GM23248 (cell line): ENCODE data around the gene MC1R. TPM values are rescaled to one million over a fixed set of nuclear protein-coding genes. Genes with fewer than 3 reads are reported as not detected.

Experiments used
- DNase-seq: peaks from one replicate; pipeline ENCODE4 v3.0.0-alpha.2; 2015
- H2AFZ ChIP-seq: fragments of 200-600 bp; sonication (generic); 2 replicates; pipeline ENCODE4 v1.6.1; 2016; ENCODE audit warnings: antibody characterized with exemption
- H3F3A ChIP-seq: fragments of 200-600 bp; sonication (generic); 2 replicates; pipeline ENCODE4 v1.6.1; 2016; ENCODE audit warnings: mild to moderate bottlenecking, antibody characterized with exemption, mixed run types; ENCODE audit not compliant: insufficient read depth
- H3K27ac ChIP-seq: fragments of 200-600 bp; sonication (generic); 2 replicates; pipeline ENCODE4 v1.5.1; 2016; ENCODE audit warnings: mild to moderate bottlenecking
- H3K27me3 ChIP-seq: fragments of 200-600 bp; sonication (generic); replicated peaks from 2 replicates; pipeline ENCODE4 v1.6.1; 2016; ENCODE audit warnings: mild to moderate bottlenecking; ENCODE audit not compliant: insufficient read depth
- H3K36me3 ChIP-seq: fragments of 200-600 bp; sonication (generic); 2 replicates; pipeline ENCODE4 v1.6.1; 2016; ENCODE audit warnings: low read depth, mild to moderate bottlenecking
- H3K4me1 ChIP-seq: fragments of 200-600 bp; sonication (generic); 2 replicates; pipeline ENCODE4 v1.6.1; 2016; ENCODE audit warnings: mild to moderate bottlenecking; ENCODE audit not compliant: insufficient read depth
- H3K4me2 ChIP-seq: fragments of 200-600 bp; sonication (generic); one replicate; pipeline ENCODE4 v1.6.1; 2016; ENCODE audit warnings: mild to moderate bottlenecking; ENCODE audit not compliant: unreplicated experiment
- H3K4me3 ChIP-seq: fragments of 200-600 bp; sonication (generic); 2 replicates; pipeline ENCODE4 v1.5.1; 2016; ENCODE audit warnings: mild to moderate bottlenecking
- H3K79me2 ChIP-seq: fragments of 200-600 bp; sonication (generic); 2 replicates; pipeline ENCODE4 v1.6.1; 2016; ENCODE audit warnings: mild to moderate bottlenecking; ENCODE audit not compliant: insufficient read depth
- H3K9ac ChIP-seq: fragments of 200-600 bp; sonication (generic); 2 replicates; pipeline ENCODE4 v1.6.1; 2016; ENCODE audit warnings: mild to moderate bottlenecking
- H3K9me2 ChIP-seq: fragments of 200-600 bp; sonication (generic); 2 replicates; pipeline ENCODE4 v1.6.1; 2016; ENCODE audit warnings: mixed run types, mild to moderate bottlenecking, moderate library complexity; ENCODE audit not compliant: insufficient read depth
- H3K9me3 ChIP-seq: fragments of 200-600 bp; sonication (generic); one replicate; pipeline ENCODE4 v1.6.1; 2017; ENCODE audit warnings: low read depth
- H4K20me1 ChIP-seq: fragments of 200-600 bp; sonication (generic); 2 replicates; pipeline ENCODE4 v1.6.0; 2016; ENCODE audit not compliant: insufficient read depth
- EZH2 ChIP-seq: fragments of 200-600 bp; sonication (generic); IDR thresholded peaks from 2 replicates; pipeline ENCODE4 v1.6.1; 2018; ENCODE audit warnings: antibody characterized with exemption, mild to moderate bottlenecking; ENCODE audit not compliant: insufficient read depth, poor library complexity, severe bottlenecking
- EZH2phosphoT487 ChIP-seq: fragments of 200-600 bp; sonication (generic); IDR thresholded peaks from 2 replicates; pipeline ENCODE4 v1.6.1; 2018; ENCODE audit warnings: antibody characterized with exemption, moderate library complexity, mild to moderate bottlenecking, low read depth; ENCODE audit not compliant: insufficient read depth
- WGBS, 2 experiments: methylation state at CpG; one replicate each; pipeline ENCODE4 v1.1.6; 2015 to 2017; ENCODE audit warnings: low lambda C conversion rate in 2 of 2, low coverage in 1 of 2; ENCODE audit errors: missing lambda C conversion rate in 2 of 2; 5-methylcytosine and 5-hydroxymethylcytosine counted together
- in situ Hi-C: fragments of 300-500 bp; cut with MboI; formaldehyde crosslinking; loops from 2 replicates; pipeline ENCODE4 v1.15.0; 2020
- polyA plus RNA-seq: library from polyadenylated mRNA; unstranded; fragments of >200 nt; fragmentation: Nextera tagmentation; extraction: Ambion mirVana; gene quantifications from 2 replicates; pipeline ENCODE4 v1.2.1, GENCODE V29; 2016
- total RNA-seq: library from RNA; depleted of rRNA; stranded (reverse); fragments of >200 nt; shearing (Covaris generic); gene quantifications from 2 replicates; pipeline ENCODE4 v1.2.3, GENCODE V29; 2014

Gene MC1R
- total and polyA plus RNA-seq, 2 experiments from 2014 or later: 3.8 to 5.6 TPM

DNA sequence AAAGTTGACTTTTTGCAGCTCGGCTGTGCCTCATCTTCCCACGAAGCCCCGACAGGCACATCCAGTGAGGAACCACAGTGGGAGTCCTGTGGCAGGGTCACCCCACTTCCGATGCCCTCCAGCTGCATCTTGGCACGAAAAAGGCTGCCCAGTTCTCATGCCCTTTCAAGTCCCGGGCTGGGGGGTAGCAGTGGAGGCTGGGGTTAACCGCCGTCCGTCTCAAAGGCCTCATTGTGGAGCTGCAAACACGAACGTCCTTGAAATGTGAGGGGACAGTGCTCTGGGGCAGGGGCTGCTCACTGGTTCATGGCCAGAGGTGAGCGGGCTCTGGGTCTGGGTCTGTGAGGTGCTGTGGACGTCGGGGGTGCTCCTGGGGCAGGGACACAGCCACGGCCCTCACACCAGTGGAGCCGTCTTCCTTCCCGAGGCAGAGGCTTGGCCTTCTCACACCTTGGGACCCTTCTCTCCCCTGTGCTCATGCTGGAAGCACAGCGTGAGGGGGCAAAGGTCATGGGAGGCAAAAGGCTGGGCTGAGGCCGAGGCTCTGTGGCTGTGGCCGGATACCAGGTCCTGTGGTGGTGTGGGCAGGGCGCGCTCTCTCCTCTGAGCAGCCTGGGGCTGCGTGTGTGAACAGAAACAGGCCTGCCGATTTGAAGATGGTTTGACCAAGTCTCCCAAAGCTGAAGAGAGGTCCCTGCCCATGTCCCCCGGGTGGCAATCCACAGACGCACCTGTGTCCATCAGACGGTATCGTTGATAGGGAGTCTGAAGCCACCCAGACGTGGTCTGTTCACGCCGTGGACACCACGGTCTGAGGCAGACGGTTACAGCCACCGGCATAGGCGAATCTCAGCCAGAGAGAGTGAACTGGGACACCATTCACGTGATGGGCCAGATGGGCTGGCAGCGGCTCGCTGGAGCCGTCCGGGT lies 3.1 kb upstream of the MC1R start:
- Histone ChIP-seq H4K20me1 (no peaks in the 10 kb centered on the region), H3K79me2 (no peaks in the 10 kb centered on the region), H3K9me2 (no peaks in the 10 kb centered on the region), H3K36me3 (peaks cover 4% of the 10 kb centered on the region; the same call in 1 of the 2 replicates), H3K4me1 (peaks cover 23% of the 10 kb centered on the region), H3F3A (peaks cover 14% of the 10 kb centered on the region), H3K4me2 (no peak overlapping the region), H3K9me3 (no peaks in the 10 kb centered on the region), H3K4me3 (no peak overlapping the region), H3K27ac (no peak overlapping the region), H2AFZ (no peak overlapping the region), H3K9ac (no peak overlapping the region), H3K27me3 (no peaks in the 10 kb centered on the region)
- in situ Hi-C loops: no loop called here
- WGBS, 2 experiments: 71% methylated on average over 38 to 40 of the region's 40 CpGs
- no peak for DNase-seq
- TF ChIP-seq EZH2phosphoT487: no peak
- no peak for TF ChIP-seq EZH2

GRCh38 chr16:89917773-89918452 lies 749 bp upstream of the MC1R start:
- peak overlapping the region; percentile 65 for H3K27ac ChIP-seq
- H3F3A ChIP-seq: peaks cover 27% of the 10 kb centered on the region
- peak overlapping the region; percentile 96 for H3K4me2 ChIP-seq
- no peaks in the 10 kb centered on the region for H3K79me2 ChIP-seq
- H2AFZ ChIP-seq: peak overlapping the region; percentile 59
- DNase-seq: peak; percentile 89
- H3K4me3 ChIP-seq: peak overlapping the region; percentile 66
- H3K9ac ChIP-seq: peak overlapping the region; percentile 69
- 1% methylated on average over 24 to 31 of the region's 39 CpGs for WGBS, 2 experiments
- H3K9me2 ChIP-seq: no peaks in the 10 kb centered on the region
- H3K4me1 ChIP-seq: peaks cover 32% of the 10 kb centered on the region
- H3K9me3 ChIP-seq: no peaks in the 10 kb centered on the region
- TF ChIP-seq EZH2: no peak
- no peak for TF ChIP-seq EZH2phosphoT487
- in situ Hi-C loops: no loop called here
- no peaks in the 10 kb centered on the region for H4K20me1 ChIP-seq
- H3K27me3 ChIP-seq: no peaks in the 10 kb centered on the region
- H3K36me3 ChIP-seq: no peaks in the 10 kb centered on the region; the same call in 1 of the 2 replicates

DNA sequence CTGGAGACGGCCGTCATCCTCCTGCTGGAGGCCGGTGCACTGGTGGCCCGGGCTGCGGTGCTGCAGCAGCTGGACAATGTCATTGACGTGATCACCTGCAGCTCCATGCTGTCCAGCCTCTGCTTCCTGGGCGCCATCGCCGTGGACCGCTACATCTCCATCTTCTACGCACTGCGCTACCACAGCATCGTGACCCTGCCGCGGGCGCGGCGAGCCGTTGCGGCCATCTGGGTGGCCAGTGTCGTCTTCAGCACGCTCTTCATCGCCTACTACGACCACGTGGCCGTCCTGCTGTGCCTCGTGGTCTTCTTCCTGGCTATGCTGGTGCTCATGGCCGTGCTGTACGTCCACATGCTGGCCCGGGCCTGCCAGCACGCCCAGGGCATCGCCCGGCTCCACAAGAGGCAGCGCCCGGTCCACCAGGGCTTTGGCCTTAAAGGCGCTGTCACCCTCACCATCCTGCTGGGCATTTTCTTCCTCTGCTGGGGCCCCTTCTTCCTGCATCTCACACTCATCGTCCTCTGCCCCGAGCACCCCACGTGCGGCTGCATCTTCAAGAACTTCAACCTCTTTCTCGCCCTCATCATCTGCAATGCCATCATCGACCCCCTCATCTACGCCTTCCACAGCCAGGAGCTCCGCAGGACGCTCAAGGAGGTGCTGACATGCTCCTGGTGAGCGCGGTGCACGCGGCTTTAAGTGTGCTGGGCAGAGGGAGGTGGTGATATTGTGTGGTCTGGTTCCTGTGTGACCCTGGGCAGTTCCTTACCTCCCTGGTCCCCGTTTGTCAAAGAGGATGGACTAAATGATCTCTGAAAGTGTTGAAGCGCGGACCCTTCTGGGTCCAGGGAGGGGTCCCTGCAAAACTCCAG lies 1.1 kb downstream of the MC1R start:
- 95 to 96% methylated on average over 46 to 52 of the region's 52 CpGs for WGBS, 2 experiments
- Histone ChIP-seq H3K79me2 (peaks cover 16% of the 10 kb centered on the region), H4K20me1 (no peaks in the 10 kb centered on the region), H3K27me3 (no peaks in the 10 kb centered on the region), H3K4me1 (peaks cover 35% of the 10 kb centered on the region), H2AFZ (no peak overlapping the region), H3K27ac (peak overlapping the region; percentile 99), H3K9me2 (no peaks in the 10 kb centered on the region), H3F3A (peaks cover 27% of the 10 kb centered on the region), H3K9me3 (no peaks in the 10 kb centered on the region), H3K4me2 (peak overlapping the region; percentile 99), H3K9ac (peak overlapping the region; percentile 98), H3K36me3 (no peaks in the 10 kb centered on the region), H3K4me3 (no peak overlapping the region)
- TF ChIP-seq EZH2phosphoT487: no peak
- no peak for TF ChIP-seq EZH2
- no peak for DNase-seq
- in situ Hi-C loops: no loop called here

- peak; percentile 81 for DNase-seq
- Histone ChIP-seq H3K9me2 (no peaks in the 10 kb centered on the region), H3F3A (peaks cover 32% of the 10 kb centered on the region), H4K20me1 (no peaks in the 10 kb centered on the region), H3K27me3 (no peaks in the 10 kb centered on the region), H3K4me3 (no peak overlapping the region), H3K9me3 (no peaks in the 10 kb centered on the region), H2AFZ (no peak overlapping the region), H3K36me3 (no peaks in the 10 kb centered on the region), H3K4me1 (peaks cover 44% of the 10 kb centered on the region), H3K4me2 (peak overlapping the region; percentile 99), H3K79me2 (peaks cover 25% of the 10 kb centered on the region), H3K9ac (peak overlapping the region; percentile 98), H3K27ac (peak overlapping the region; percentile 99)
- TF ChIP-seq EZH2: no peak
- TF ChIP-seq EZH2phosphoT487: no peak
- in situ Hi-C loops: no loop called here
- 18 to 19% methylated on average over 4 to 6 of the region's 6 CpGs for WGBS, 2 experiments
Observed at GRCh38 chr16:89920723-89921122, 2.1 kb downstream of the MC1R start.
